WTC11 (cell line): ENCODE results near the gene CEBPG.
A peak's percentile ranks its signal among the peaks of the same experiment; 100 is the strongest.

Experiments
- CTCF ChIP-seq: fragments of 200-600 bp; IDR thresholded peaks from 2 replicates; pipeline ENCODE4 v1.8.0; 2022; ENCODE audit warnings: antibody characterized with exemption
- NFYB ChIP-seq: sonication (generic); formaldehyde crosslinking; conservative IDR thresholded peaks from 2 replicates; pipeline ENCODE4 v1.8.0; 2022; ENCODE audit warnings: low read depth, missing genetic modification reagents
- NR1H2 ChIP-seq: sonication (generic); formaldehyde crosslinking; IDR thresholded peaks from 2 replicates; pipeline ENCODE4 v1.9.0; 2021; ENCODE audit warnings: mild to moderate bottlenecking, moderate library complexity, missing genetic modification reagents

DNA sequence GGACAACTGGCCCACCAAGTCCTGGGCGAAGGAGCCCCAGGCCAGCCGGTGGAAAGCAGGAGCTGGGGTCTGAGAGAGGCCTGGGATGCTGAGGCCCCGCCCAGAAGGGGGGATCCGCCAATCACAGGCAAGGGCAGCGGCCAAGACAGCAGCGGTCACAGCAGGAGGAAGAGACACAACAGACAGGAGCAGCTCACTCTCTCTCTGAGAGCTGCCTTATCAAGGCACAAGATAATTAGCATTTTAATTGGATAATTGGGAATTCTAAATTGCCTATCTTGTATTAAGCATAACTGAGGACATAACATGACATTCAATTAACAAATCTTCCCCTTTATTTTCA lies 46.2 kb downstream of the CEBPG start:
- TF ChIP-seq CTCF (no peak), NFYB (CRISPR knock-in tag) (peak; percentile 66), NR1H2 (CRISPR knock-in tag) (no peak)
